ENCODE results near the gene PGC. TPM values are rescaled to one million over a fixed set of nuclear protein-coding genes. Genes with fewer than 3 reads are reported as not detected.

PGC gene
- total RNA-seq, 1 experiment from 2014 or later: not detected

GRCh38 chr6:41712651-41713103 is 34.5 kb downstream of the PGC start:
- DNase-seq: no peak
- TF ChIP-seq CTCF (conservative IDR thresholded peaks at IDR 0.05): no peak
- H3K4me1 Mint-ChIP-seq: peaks cover 0 to 10% of the 10 kb centered on the region in 2 experiments; a peak in 3 of 4 replicates

More at GRCh38 chr6:41712651-41713103, 34.5 kb downstream of the PGC start:
- Histone ChIP-seq H3K18ac (ENCODE audit: insufficient read length, low read depth, low read length) (no peak overlapping the region), H3K79me2 (ENCODE audit: insufficient read depth, low read length) (no peaks in the 10 kb centered on the region; the same call in 1 of the 2 replicates), H3K27me3 (ENCODE audit: insufficient read depth, low read length) (no peaks in the 10 kb centered on the region), H4K91ac (ENCODE audit: insufficient read length, low read depth, low read length) (no peak overlapping the region), H4K20me1 (ENCODE audit: control insufficient read depth, insufficient read depth, insufficient read length) (peaks cover 2% of the 10 kb centered on the region), H3K9ac (ENCODE audit: extremely low read depth, insufficient read length, low read length) (no peak overlapping the region), H3K4me1 (ENCODE audit: insufficient read depth, low read length) (no peaks in the 10 kb centered on the region), H2BK20ac (ENCODE audit: low read depth, low read length, poor library complexity, severe bottlenecking) (no peak overlapping the region), H4K5ac (ENCODE audit: insufficient read length, low read depth, low read length) (no peak overlapping the region), H3K23ac (ENCODE audit: insufficient read length, low read depth, low read length) (no peak overlapping the region), H4K8ac (replicated peaks; ENCODE audit: insufficient read length, low read depth, low read length) (no peak overlapping the region), H3K4me2 (ENCODE audit: insufficient read depth, insufficient read length, low read length) (no peak overlapping the region), H2AK5ac (ENCODE audit: insufficient read length, low read length) (no peak overlapping the region), H3K56ac (ENCODE audit: insufficient read length, low read depth, low read length) (no peak overlapping the region), H3K79me1 (ENCODE audit: insufficient read depth, low read depth, low read length, poor library complexity, severe bottlenecking) (no peaks in the 10 kb centered on the region), H3K9me3 (ENCODE audit: control insufficient read depth, low read depth, low read length) (no peaks in the 10 kb centered on the region), H2BK12ac (ENCODE audit: insufficient read length, low read depth, low read length) (no peak overlapping the region), H3K27ac (ENCODE audit: insufficient read length, low read depth, low read length) (no peak overlapping the region), H3K23me2 (ENCODE audit: insufficient read length, low read depth, low read length, poor library complexity, severe bottlenecking) (no peaks in the 10 kb centered on the region), H2BK120ac (ENCODE audit: low read depth, low read length, poor library complexity, severe bottlenecking) (no peak overlapping the region), H3K14ac (ENCODE audit: insufficient read depth, low read length) (no peak overlapping the region), H2AFZ (ENCODE audit: low read length) (no peak overlapping the region), H3K4ac (ENCODE audit: low read depth, low read length) (no peak overlapping the region), H2BK5ac (ENCODE audit: insufficient read length, low read length) (no peak overlapping the region), H3T11ph (ENCODE audit: low read length) (no peak overlapping the region), H2BK15ac (ENCODE audit: low read depth, low read length) (no peak overlapping the region)
- Mint-ChIP-seq H3K36me3 (ENCODE audit: insufficient read depth in 1 of 3, low read depth in 3 of 3) (no peaks in the 10 kb centered on the region), H3K27me3 (ENCODE audit: low read depth) (peaks cover 12% of the 10 kb centered on the region), H3K9me3 (no peaks in the 10 kb centered on the region), H3K27ac (peak overlapping the region in 1 of 3 experiments; percentile 95; a peak in 1 of 7 replicates), H3K4me3 (no peak overlapping the region)
- no CpG with 5 or more reads among the region's 10 CpGs for whole genome bisulfite sequencing (ENCODE audit: extremely low coverage, insufficient read length, low lambda C conversion rate)

Measured in H9 (cell line).